Activated CD4-positive, alpha-beta T cell treated with anti-CD3 and anti-CD28 coated beads for 48 hours (primary cell): ENCODE measurements around the gene PFKFB2.

Source experiments
- DNase-seq: peaks from one replicate; pipeline ENCODE4 v3.0.0-alpha.2; 2020

PFKFB2 gene

GRCh38 chr1:207052911-207053769, at the start of gene PFKFB2:
Gene PFKFB2, plus strand, starts transcription at chr1:207053275. Its CDS starts 1,443 bp downstream, at chr1:207054718.
- peak; percentile 97 for DNase-seq

GRCh38 chr1:207004931-207005830, 47.9 kb upstream of the PFKFB2 start:
- peak; percentile 55 for DNase-seq

- DNase-seq: no peak
Observed at GRCh38 chr1:207006083-207006482, 47.0 kb upstream of the PFKFB2 start.

- DNase-seq: no peak
Observed at GRCh38 chr1:207006914-207007313, 46.2 kb upstream of the PFKFB2 start.

- no peak for DNase-seq
Observed at GRCh38 chr1:207007352-207008033, 45.6 kb upstream of the PFKFB2 start.

GRCh38 chr1:207009182-207009850, 43.8 kb upstream of the PFKFB2 start:
- no peak for DNase-seq

- no peak for DNase-seq
Observed at GRCh38 chr1:207009945-207010344, 43.1 kb upstream of the PFKFB2 start.

GRCh38 chr1:207010726-207011125, 42.3 kb upstream of the PFKFB2 start:
- no peak for DNase-seq

- DNase-seq: no peak
Observed at GRCh38 chr1:207013321-207014085, 39.6 kb upstream of the PFKFB2 start.

- no peak for DNase-seq
Observed at GRCh38 chr1:207014728-207015127, 38.3 kb upstream of the PFKFB2 start.

GRCh38 chr1:207015791-207016190, 37.3 kb upstream of the PFKFB2 start:
- DNase-seq: no peak

- no peak for DNase-seq
Observed at GRCh38 chr1:207017615-207018559, 35.2 kb upstream of the PFKFB2 start.

GRCh38 chr1:207018707-207019106, 34.4 kb upstream of the PFKFB2 start:
- no peak for DNase-seq

- no peak for DNase-seq
Observed at GRCh38 chr1:207019161-207019560, 33.9 kb upstream of the PFKFB2 start.

- no peak for DNase-seq
Observed at GRCh38 chr1:207019661-207020060, 33.4 kb upstream of the PFKFB2 start.

- DNase-seq: no peak
Observed at GRCh38 chr1:207020065-207020708, 32.9 kb upstream of the PFKFB2 start.

- no peak for DNase-seq
Observed at GRCh38 chr1:207020709-207021107, 32.4 kb upstream of the PFKFB2 start.

GRCh38 chr1:207021139-207021861, 31.8 kb upstream of the PFKFB2 start:
- DNase-seq: no peak

GRCh38 chr1:207021876-207022596, 31.0 kb upstream of the PFKFB2 start:
- no peak for DNase-seq
